PC-3 (cell line): ENCODE results near the gene DDX19B. TPM values are rescaled to one million over a fixed set of nuclear protein-coding genes. Genes with fewer than 3 reads are reported as not detected.
"Not testable (repeated sequence)": the region's sequence is repeated elsewhere in the genome, so short reads cannot be mapped to it uniquely, and the experiment has no call there.

ENCODE experiments used
- ATAC-seq: fragments of 200-7000 bp; cut with Tn5 transposase; 2 replicates; pipeline ENCODE4 v1.9.1; 2020; ENCODE audit warnings: mild to moderate bottlenecking, moderate library complexity
- BruUV-seq: library from RNA; stranded (reverse); fragments of 400-500 nt; replicated peaks from 2 replicates; lab custom pipeline; 2021; lab: Mats Ljungman, UMichigan
- CTCF ChIA-PET: fragments of 300-600 bp; sonication (Branson Sonifier 250); formaldehyde crosslinking; loops from one replicate; lab custom pipeline; 2022; ENCODE audit warnings: antibody characterized with exemption; lab: Charles Lee
- POLR2A ChIA-PET: fragments of 300-600 bp; sonication (Branson Sonifier 250); formaldehyde crosslinking; loops from one replicate; lab custom pipeline; 2022; ENCODE audit warnings: antibody characterized with exemption; ENCODE audit not compliant: unreplicated experiment; lab: Charles Lee
- DNase-seq: peaks from one replicate; pipeline ENCODE4 v3.0.0-alpha.2; 2015
- H2AFZ ChIP-seq: fragments of 300-600 bp; sonication (generic); 2 replicates; pipeline ENCODE4 v1.6.0; 2016; ENCODE audit warnings: antibody characterized with exemption, low read length
- H3F3A ChIP-seq: fragments of 300-600 bp; sonication (generic); one replicate; pipeline ENCODE4 v1.6.0; 2017; ENCODE audit warnings: antibody characterized with exemption, low read length, control low read depth, mild to moderate bottlenecking; ENCODE audit not compliant: unreplicated experiment
- H3K27ac ChIP-seq: fragments of 300-600 bp; sonication (generic); 2 replicates; pipeline ENCODE4 v1.5.1; 2016; ENCODE audit warnings: mild to moderate bottlenecking, low read length
- H3K27me3 ChIP-seq: fragments of 300-600 bp; sonication (generic); 2 replicates; pipeline ENCODE4 v1.6.1; 2016; ENCODE audit warnings: low read length, mixed read lengths
- H3K36me3 ChIP-seq: fragments of 300-600 bp; sonication (generic); 2 replicates; pipeline ENCODE4 v1.6.1; 2016; ENCODE audit warnings: low read depth, mixed run types, low read length, mixed read lengths
- H3K4me1 ChIP-seq: fragments of 300-600 bp; sonication (generic); 2 replicates; pipeline ENCODE4 v1.5.1; 2016; ENCODE audit warnings: low read length; ENCODE audit not compliant: insufficient read depth
- H3K4me2 ChIP-seq: fragments of 300-600 bp; sonication (generic); 2 replicates; pipeline ENCODE4 v1.6.0; 2016; ENCODE audit warnings: low read length
- H3K4me3 ChIP-seq: fragments of 300-600 bp; sonication (generic); 2 replicates; pipeline ENCODE4 v1.5.1; 2016; ENCODE audit warnings: mild to moderate bottlenecking, low read length, mixed read lengths
- H3K79me2 ChIP-seq: fragments of 300-600 bp; sonication (generic); 2 replicates; pipeline ENCODE4 v1.6.1; 2017; ENCODE audit warnings: low read length, mixed read lengths
- H3K9ac ChIP-seq: fragments of 300-600 bp; sonication (generic); 2 replicates; pipeline ENCODE4 v1.6.0; 2016; ENCODE audit warnings: mild to moderate bottlenecking, low read length
- H3K9me2 ChIP-seq: fragments of 300-600 bp; sonication (generic); replicated peaks from 2 replicates; pipeline ENCODE4 v1.6.1; 2016; ENCODE audit warnings: mixed run types, low read length, mixed read lengths
- H3K9me3 ChIP-seq: fragments of 300-600 bp; sonication (generic); 2 replicates; pipeline ENCODE4 v1.6.1; 2016; ENCODE audit warnings: low read length, mixed read lengths
- H4K20me1 ChIP-seq: fragments of 300-600 bp; sonication (generic); 2 replicates; pipeline ENCODE4 v1.6.1; 2016; ENCODE audit warnings: low read length, mixed read lengths
- CTCF ChIP-seq: fragments of 300-600 bp; sonication (generic); conservative IDR thresholded peaks from 2 replicates; pipeline ENCODE4 v1.5.1; 2017; ENCODE audit warnings: antibody characterized with exemption, low read depth, mild to moderate bottlenecking, low read length
- EZH2 ChIP-seq: fragments of 300-600 bp; sonication (generic); IDR thresholded peaks from one replicate; pipeline ENCODE4 v1.6.1; 2017; ENCODE audit warnings: antibody characterized with exemption, mild to moderate bottlenecking, low read length; ENCODE audit not compliant: unreplicated experiment
- EZH2phosphoT487 ChIP-seq: fragments of 300-600 bp; sonication (generic); IDR thresholded peaks from 2 replicates; pipeline ENCODE4 v1.6.1; 2018; ENCODE audit warnings: mild to moderate bottlenecking, antibody characterized with exemption, low read length, borderline replicate concordance
- intact Hi-C: fragments of 100-400 bp; cut with micrococcal nuclease; formaldehyde crosslinking; loops from 2 replicates; pipeline ENCODE4 v1.9.0; 2023
- total RNA-seq: library from RNA; depleted of rRNA; stranded (reverse); fragments of >200 nt; gene quantifications from 2 replicates; pipeline ENCODE4 v1.2.3, GENCODE V29; 2014

Gene DDX19B
- total RNA-seq, 1 experiment from 2014 or later, result 21.5 TPM

GRCh38 chr16:70364399-70364798 lies 65.4 kb downstream of the DDX19B start:
- intact Hi-C loops, result no loop called here
- Histone ChIP-seq H4K20me1 (no peaks in the 10 kb centered on the region), H3K9me2 (no peaks in the 10 kb centered on the region), H3K4me2 (no peak overlapping the region), H2AFZ (no peak overlapping the region), H3K27ac (no peak overlapping the region), H3K79me2 (no peaks in the 10 kb centered on the region), H3K36me3 (peaks cover 11% of the 10 kb centered on the region), H3F3A (no peaks in the 10 kb centered on the region), H3K9ac (no peak overlapping the region), H3K27me3 (no peaks in the 10 kb centered on the region), H3K9me3 (no peaks in the 10 kb centered on the region), H3K4me3 (no peak overlapping the region), H3K4me1 (no peaks in the 10 kb centered on the region)
- DNase-seq (no peak), ATAC-seq (no peak)
- BruUV-seq, result no TSS peak
- no peak for TF ChIP-seq EZH2
- no peak for TF ChIP-seq CTCF
- no peak for TF ChIP-seq EZH2phosphoT487
- ChIA-PET POLR2A (no interaction called here), CTCF (no interaction called here)

GRCh38 chr16:70370145-70370544 lies 71.2 kb downstream of the DDX19B start:
- H3K27ac ChIP-seq, H3K27me3 ChIP-seq, H3K36me3 ChIP-seq, H3F3A ChIP-seq, H3K9me2 ChIP-seq, BruUV-seq, intact Hi-C loops, H3K9me3 ChIP-seq, H2AFZ ChIP-seq, H3K79me2 ChIP-seq, H3K4me2 ChIP-seq, H3K4me3 ChIP-seq, H3K9ac ChIP-seq, H3K4me1 ChIP-seq, H4K20me1 ChIP-seq: not testable (repeated sequence)
- CTCF ChIA-PET, result interaction anchor here (0.7 to 1.0 kb wide), 2 partner anchors 18 to 69 kb away, joined by 3 to 4 read pairs; partner anchors contain the start of gene ST3GAL2
- DNase-seq, result peak; percentile 23
- POLR2A ChIA-PET, result interaction anchor here (0.9 kb wide), 1 partner anchor 11 kb away, joined by 3 read pairs; no protein-coding TSS in a partner anchor
- peak; percentile 64 for TF ChIP-seq CTCF
- ATAC-seq, result peak; percentile 55; the same call in 1 of the 2 replicates

GRCh38 chr16:70370924-70371323 lies 71.9 kb downstream of the DDX19B start:
- no TSS peak for BruUV-seq
- POLR2A ChIA-PET, result no interaction called here
- no peaks in the 10 kb centered on the region for H3K79me2 ChIP-seq

More at GRCh38 chr16:70370924-70371323, 71.9 kb downstream of the DDX19B start:
- intact Hi-C loops, result no loop called here
- no peaks in the 10 kb centered on the region for H3K9me2 ChIP-seq
- H3K4me1 ChIP-seq, result no peaks in the 10 kb centered on the region
- no peaks in the 10 kb centered on the region; the same call in 1 of the 2 replicates for H3K36me3 ChIP-seq
- ATAC-seq, result no peak
- CTCF ChIA-PET, result no interaction called here
- no peak for DNase-seq
- H3F3A ChIP-seq, result no peaks in the 10 kb centered on the region
- H3K27me3 ChIP-seq, result no peaks in the 10 kb centered on the region
- H3K9ac ChIP-seq, result no peak overlapping the region
- no peak overlapping the region for H3K4me3 ChIP-seq
- H3K4me2 ChIP-seq, result no peak overlapping the region
- TF ChIP-seq EZH2 (no peak), EZH2phosphoT487 (no peak), CTCF (no peak)
- H2AFZ ChIP-seq, result no peak overlapping the region
- H4K20me1 ChIP-seq, result no peaks in the 10 kb centered on the region
- no peak overlapping the region for H3K27ac ChIP-seq
- no peaks in the 10 kb centered on the region for H3K9me3 ChIP-seq
